WTC11 (cell line): ENCODE data around the gene TIMP2.

ENCODE experiments used
- ATF1 ChIP-seq: sonication (generic); formaldehyde crosslinking; IDR thresholded peaks from 2 replicates; pipeline ENCODE4 v1.8.1; 2023; ENCODE audit warnings: mild to moderate bottlenecking, moderate library complexity, missing genetic modification reagents
- JUN ChIP-seq: sonication (generic); formaldehyde crosslinking; IDR thresholded peaks from 2 replicates; pipeline ENCODE4 v1.8.0; 2023; ENCODE audit warnings: mild to moderate bottlenecking, missing genetic modification reagents
- RELA ChIP-seq: sonication (generic); formaldehyde crosslinking; IDR thresholded peaks from 2 replicates; pipeline ENCODE4 v1.8.1; 2022; ENCODE audit warnings: missing genetic modification reagents, mild to moderate bottlenecking, borderline replicate concordance
- TF ChIP-seq, protein P1 (sequence below): fragments of 200-600 bp; IDR thresholded peaks from 2 replicates; pipeline ENCODE4 v1.8.0; 2022; ENCODE audit warnings: antibody characterized with exemption
- TF ChIP-seq, protein P2 (sequence below): sonication (generic); formaldehyde crosslinking; IDR thresholded peaks from 2 replicates; pipeline ENCODE4 v1.8.1; 2022; ENCODE audit warnings: mild to moderate bottlenecking, moderate library complexity, missing genetic modification reagents

DNA sequence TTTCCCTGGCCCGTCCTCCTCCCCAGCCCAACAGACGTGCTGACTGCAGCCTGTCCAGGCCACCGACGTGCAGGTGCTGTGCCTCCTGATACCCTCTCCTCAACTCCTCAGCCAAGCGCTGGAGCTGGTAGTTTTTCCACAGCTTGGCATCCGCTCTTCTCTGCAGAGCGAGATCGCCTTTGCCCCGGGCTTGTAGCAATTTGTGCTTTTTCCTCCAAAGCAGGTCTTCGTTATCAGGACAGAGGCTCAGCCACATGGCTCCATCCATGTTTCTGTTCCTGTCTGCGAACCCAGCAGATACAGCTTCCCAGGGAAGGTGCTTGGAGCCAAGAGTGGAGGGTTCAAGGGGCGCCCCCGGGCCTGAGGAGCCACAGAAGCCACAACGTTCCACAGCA lies 33.1 kb downstream of the TIMP2 start:
- TF ChIP-seq, protein P1, sequence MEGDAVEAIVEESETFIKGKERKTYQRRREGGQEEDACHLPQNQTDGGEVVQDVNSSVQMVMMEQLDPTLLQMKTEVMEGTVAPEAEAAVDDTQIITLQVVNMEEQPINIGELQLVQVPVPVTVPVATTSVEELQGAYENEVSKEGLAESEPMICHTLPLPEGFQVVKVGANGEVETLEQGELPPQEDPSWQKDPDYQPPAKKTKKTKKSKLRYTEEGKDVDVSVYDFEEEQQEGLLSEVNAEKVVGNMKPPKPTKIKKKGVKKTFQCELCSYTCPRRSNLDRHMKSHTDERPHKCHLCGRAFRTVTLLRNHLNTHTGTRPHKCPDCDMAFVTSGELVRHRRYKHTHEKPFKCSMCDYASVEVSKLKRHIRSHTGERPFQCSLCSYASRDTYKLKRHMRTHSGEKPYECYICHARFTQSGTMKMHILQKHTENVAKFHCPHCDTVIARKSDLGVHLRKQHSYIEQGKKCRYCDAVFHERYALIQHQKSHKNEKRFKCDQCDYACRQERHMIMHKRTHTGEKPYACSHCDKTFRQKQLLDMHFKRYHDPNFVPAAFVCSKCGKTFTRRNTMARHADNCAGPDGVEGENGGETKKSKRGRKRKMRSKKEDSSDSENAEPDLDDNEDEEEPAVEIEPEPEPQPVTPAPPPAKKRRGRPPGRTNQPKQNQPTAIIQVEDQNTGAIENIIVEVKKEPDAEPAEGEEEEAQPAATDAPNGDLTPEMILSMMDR = no peak
- no peak for TF ChIP-seq RELA (CRISPR knock-in tag)
- no peak for TF ChIP-seq ATF1 (CRISPR knock-in tag)
- TF ChIP-seq JUN = no peak
- TF ChIP-seq, protein P2, sequence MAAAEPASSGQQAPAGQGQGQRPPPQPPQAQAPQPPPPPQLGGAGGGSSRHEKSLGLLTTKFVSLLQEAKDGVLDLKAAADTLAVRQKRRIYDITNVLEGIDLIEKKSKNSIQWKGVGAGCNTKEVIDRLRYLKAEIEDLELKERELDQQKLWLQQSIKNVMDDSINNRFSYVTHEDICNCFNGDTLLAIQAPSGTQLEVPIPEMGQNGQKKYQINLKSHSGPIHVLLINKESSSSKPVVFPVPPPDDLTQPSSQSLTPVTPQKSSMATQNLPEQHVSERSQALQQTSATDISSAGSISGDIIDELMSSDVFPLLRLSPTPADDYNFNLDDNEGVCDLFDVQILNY (CRISPR knock-in tag) = no peak
